ENCODE results near the gene OR10H3.
"Not testable (repeated sequence)": the region's sequence is repeated elsewhere in the genome, so short reads cannot be mapped to it uniquely, and the experiment has no call there.

Gene OR10H3

DNA sequence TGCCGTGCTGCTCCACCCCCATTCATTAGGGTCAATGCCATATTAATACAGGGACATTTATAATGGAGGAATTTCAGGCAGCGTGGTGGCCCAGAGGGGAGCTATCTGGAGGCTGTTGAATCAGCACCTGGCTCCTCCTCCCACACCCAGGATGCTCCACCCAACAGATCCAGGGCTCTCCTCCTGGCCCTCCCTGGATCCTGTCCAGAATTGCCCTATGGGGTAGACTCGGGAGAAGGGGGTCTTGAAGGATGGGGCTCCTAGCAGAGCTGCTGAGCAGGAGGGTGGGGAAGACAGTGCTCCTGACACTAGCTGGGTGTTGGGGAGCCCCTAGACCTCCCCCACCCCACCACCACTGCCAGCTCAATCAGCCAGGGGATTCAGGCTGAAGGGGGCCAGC lies 44.4 kb downstream of the OR10H3 start:
- TF ChIP-seq TOX (CRISPR knock-in tag; IDR thresholded peaks at IDR 0.05; ENCODE audit: borderline replicate concordance) (no peak), CSDC2 (CRISPR knock-in tag; IDR thresholded peaks at IDR 0.05) (no peak), ESRRG (CRISPR knock-in tag; IDR thresholded peaks at IDR 0.05) (no peak), OSR1 (CRISPR knock-in tag; IDR thresholded peaks at IDR 0.05) (no peak), TCF4 (CRISPR knock-in tag; IDR thresholded peaks at IDR 0.05; ENCODE audit: borderline replicate concordance) (no peak), ZC3H10 (CRISPR knock-in tag; IDR thresholded peaks at IDR 0.05) (no peak)
- TF ChIP-seq, protein P1, sequence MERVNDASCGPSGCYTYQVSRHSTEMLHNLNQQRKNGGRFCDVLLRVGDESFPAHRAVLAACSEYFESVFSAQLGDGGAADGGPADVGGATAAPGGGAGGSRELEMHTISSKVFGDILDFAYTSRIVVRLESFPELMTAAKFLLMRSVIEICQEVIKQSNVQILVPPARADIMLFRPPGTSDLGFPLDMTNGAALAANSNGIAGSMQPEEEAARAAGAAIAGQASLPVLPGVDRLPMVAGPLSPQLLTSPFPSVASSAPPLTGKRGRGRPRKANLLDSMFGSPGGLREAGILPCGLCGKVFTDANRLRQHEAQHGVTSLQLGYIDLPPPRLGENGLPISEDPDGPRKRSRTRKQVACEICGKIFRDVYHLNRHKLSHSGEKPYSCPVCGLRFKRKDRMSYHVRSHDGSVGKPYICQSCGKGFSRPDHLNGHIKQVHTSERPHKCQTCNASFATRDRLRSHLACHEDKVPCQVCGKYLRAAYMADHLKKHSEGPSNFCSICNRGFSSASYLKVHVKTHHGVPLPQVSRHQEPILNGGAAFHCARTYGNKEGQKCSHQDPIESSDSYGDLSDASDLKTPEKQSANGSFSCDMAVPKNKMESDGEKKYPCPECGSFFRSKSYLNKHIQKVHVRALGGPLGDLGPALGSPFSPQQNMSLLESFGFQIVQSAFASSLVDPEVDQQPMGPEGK (CRISPR knock-in tag; IDR thresholded peaks at IDR 0.05; ENCODE audit: borderline replicate concordance): no peak
- ATAC-seq: no peak

DNA sequence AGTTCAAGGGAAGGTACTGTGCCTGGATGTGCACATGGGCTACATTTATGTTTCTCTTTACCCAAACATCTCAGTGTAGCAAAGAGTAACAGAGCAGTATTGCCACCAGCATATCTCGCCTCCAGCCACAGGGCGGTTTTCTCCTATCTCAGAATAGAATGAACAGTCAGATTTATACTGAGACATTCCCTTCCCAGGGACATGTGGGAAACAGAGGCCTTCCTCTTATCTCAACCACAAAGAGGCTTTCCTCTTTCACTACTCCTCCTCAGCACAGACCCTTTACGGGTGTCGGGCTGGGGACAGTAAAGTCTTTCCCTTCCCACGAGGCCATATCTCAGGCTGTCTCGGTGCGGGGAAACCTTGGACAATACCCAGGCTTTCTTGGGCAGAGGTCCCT lies 45.1 kb downstream of the OR10H3 start:
- ATAC-seq: not testable (repeated sequence)

DNA sequence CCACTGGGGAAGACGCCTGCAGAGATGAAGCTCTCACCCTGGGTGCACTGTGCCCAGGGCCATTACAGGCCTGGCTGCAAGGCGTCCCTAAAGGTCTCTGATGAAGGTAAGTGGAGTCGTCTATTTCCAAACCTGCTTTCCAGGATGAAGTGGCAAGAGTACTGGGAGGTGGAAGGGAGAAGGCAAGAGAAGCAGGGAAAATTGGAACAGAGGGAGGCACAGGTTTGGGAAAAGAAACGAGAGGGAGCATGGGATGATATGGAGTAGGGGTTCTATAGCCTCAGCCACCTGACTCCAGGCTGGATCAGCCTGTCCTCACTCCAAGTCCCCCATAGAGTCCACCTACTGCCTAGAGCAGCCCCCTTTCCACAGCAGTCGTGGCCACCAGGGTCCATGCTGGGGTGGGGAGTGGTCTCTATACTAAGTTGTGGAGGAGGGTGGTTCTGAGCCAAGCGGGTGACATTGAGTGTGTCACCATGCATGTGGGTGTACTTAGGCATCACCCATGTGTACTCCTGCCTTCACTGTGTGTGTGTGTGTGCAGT lies 49.9 kb downstream of the OR10H3 start, which contains the start of gene OR10H5:
Gene OR10H5, plus strand, starts transcription at position 51 of the 545 bp plus-strand sequence. CDS start 6,388 bp downstream, outside the sequence.
- no peak for TF ChIP-seq TOX (CRISPR knock-in tag; IDR thresholded peaks at IDR 0.05; ENCODE audit: borderline replicate concordance)
- TF ChIP-seq ESRRG (CRISPR knock-in tag; IDR thresholded peaks at IDR 0.05): no peak
- TF ChIP-seq, protein P2, sequence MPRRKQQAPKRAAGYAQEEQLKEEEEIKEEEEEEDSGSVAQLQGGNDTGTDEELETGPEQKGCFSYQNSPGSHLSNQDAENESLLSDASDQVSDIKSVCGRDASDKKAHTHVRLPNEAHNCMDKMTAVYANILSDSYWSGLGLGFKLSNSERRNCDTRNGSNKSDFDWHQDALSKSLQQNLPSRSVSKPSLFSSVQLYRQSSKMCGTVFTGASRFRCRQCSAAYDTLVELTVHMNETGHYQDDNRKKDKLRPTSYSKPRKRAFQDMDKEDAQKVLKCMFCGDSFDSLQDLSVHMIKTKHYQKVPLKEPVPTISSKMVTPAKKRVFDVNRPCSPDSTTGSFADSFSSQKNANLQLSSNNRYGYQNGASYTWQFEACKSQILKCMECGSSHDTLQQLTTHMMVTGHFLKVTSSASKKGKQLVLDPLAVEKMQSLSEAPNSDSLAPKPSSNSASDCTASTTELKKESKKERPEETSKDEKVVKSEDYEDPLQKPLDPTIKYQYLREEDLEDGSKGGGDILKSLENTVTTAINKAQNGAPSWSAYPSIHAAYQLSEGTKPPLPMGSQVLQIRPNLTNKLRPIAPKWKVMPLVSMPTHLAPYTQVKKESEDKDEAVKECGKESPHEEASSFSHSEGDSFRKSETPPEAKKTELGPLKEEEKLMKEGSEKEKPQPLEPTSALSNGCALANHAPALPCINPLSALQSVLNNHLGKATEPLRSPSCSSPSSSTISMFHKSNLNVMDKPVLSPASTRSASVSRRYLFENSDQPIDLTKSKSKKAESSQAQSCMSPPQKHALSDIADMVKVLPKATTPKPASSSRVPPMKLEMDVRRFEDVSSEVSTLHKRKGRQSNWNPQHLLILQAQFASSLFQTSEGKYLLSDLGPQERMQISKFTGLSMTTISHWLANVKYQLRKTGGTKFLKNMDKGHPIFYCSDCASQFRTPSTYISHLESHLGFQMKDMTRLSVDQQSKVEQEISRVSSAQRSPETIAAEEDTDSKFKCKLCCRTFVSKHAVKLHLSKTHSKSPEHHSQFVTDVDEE (CRISPR knock-in tag; IDR thresholded peaks at IDR 0.05): no peak
- no peak for TF ChIP-seq OSR1 (CRISPR knock-in tag; IDR thresholded peaks at IDR 0.05)
- ATAC-seq: no peak

DNA sequence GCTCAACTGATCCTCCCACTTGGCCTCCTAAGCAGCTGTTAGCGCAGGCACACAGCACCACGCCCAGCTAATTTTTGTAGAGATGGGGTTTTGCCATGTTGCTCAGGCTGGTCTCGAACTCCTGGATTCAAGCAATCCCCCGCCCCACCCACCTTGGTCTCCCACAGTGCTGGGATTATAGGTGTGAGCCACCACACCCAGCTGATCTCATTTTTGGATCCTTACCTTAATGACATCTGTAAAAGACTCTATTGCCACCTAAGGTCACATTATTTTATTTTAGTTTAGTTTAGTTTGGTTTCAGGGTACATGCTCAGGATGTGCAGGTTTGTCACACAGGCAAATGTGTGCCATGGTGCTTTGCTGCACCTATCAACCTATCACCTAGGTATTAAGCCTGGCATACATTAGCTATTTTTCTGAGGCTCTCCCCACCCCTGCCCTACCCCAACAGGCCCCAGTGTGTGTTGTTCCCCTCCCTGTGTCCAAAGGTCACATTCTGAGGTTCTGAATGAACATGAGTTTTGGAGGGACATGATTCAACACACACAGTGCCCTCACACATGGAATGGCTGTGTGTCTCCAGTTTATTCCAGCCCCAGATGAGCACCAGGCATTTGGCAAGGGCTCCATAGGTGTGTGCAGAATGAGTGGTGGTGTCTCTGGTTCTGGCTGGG lies 50.9 kb downstream of the OR10H3 start:
- ATAC-seq: no peak

DNA sequence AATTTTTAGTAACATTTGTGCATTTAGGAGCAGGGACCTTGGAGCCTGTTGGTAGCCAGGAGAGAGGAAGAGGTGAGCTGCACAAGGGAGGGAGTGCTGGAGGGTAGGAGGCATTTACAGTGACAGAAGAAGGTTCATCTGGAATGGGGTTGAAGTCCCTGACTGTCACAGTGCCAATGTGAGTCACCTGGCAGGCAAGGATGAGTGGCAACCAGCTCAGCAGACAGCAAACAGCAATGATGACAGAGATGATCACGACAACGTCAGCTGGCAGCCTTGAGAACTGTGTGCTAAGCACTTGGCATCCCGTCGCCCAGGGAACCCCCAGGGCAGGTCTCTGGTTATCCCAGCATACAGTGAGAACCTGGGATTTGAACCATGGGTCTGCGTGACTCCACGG lies 52.3 kb downstream of the OR10H3 start:
- no peak for ATAC-seq
- TF ChIP-seq ZC3H10 (CRISPR knock-in tag; IDR thresholded peaks at IDR 0.05) (no peak), ESRRG (CRISPR knock-in tag; IDR thresholded peaks at IDR 0.05) (no peak), CSDC2 (CRISPR knock-in tag; IDR thresholded peaks at IDR 0.05) (no peak), SNAI2 (CRISPR knock-in tag; IDR thresholded peaks at IDR 0.05) (no peak), BACH2 (CRISPR knock-in tag; IDR thresholded peaks at IDR 0.05; ENCODE audit: borderline replicate concordance) (no peak), TOX (CRISPR knock-in tag; IDR thresholded peaks at IDR 0.05; ENCODE audit: borderline replicate concordance) (no peak), TCF4 (CRISPR knock-in tag; IDR thresholded peaks at IDR 0.05; ENCODE audit: borderline replicate concordance) (no peak), ZFP30 (CRISPR knock-in tag; IDR thresholded peaks at IDR 0.05) (no peak), PPARA (CRISPR knock-in tag; IDR thresholded peaks at IDR 0.05; ENCODE audit: borderline replicate concordance) (no peak), ZNF8 (CRISPR knock-in tag; IDR thresholded peaks at IDR 0.05) (no peak), ISL1 (CRISPR knock-in tag; IDR thresholded peaks at IDR 0.05) (no peak)
- TF ChIP-seq, protein P1 (CRISPR knock-in tag; IDR thresholded peaks at IDR 0.05; ENCODE audit: borderline replicate concordance): no peak
- TF ChIP-seq, protein P3, sequence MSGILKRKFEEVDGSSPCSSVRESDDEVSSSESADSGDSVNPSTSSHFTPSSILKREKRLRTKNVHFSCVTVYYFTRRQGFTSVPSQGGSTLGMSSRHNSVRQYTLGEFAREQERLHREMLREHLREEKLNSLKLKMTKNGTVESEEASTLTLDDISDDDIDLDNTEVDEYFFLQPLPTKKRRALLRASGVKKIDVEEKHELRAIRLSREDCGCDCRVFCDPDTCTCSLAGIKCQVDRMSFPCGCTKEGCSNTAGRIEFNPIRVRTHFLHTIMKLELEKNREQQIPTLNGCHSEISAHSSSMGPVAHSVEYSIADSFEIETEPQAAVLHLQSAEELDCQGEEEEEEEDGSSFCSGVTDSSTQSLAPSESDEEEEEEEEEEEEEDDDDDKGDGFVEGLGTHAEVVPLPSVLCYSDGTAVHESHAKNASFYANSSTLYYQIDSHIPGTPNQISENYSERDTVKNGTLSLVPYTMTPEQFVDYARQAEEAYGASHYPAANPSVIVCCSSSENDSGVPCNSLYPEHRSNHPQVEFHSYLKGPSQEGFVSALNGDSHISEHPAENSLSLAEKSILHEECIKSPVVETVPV (CRISPR knock-in tag; IDR thresholded peaks at IDR 0.05): no peak
- TF ChIP-seq, protein P4, sequence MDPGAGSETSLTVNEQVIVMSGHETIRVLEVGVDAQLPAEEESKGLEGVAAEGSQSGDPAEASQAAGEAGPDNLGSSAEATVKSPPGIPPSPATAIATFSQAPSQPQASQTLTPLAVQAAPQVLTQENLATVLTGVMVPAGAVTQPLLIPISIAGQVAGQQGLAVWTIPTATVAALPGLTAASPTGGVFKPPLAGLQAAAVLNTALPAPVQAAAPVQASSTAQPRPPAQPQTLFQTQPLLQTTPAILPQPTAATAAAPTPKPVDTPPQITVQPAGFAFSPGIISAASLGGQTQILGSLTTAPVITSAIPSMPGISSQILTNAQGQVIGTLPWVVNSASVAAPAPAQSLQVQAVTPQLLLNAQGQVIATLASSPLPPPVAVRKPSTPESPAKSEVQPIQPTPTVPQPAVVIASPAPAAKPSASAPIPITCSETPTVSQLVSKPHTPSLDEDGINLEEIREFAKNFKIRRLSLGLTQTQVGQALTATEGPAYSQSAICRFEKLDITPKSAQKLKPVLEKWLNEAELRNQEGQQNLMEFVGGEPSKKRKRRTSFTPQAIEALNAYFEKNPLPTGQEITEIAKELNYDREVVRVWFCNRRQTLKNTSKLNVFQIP (CRISPR knock-in tag; IDR thresholded peaks at IDR 0.05; ENCODE audit: borderline replicate concordance, low read depth): no peak

More for the DNA sequence above, 50.9 kb downstream of the OR10H3 start:
- TF ChIP-seq GLIS3 (CRISPR knock-in tag; IDR thresholded peaks at IDR 0.05): no peak
- TF ChIP-seq, protein P4 (CRISPR knock-in tag; IDR thresholded peaks at IDR 0.05; ENCODE audit: borderline replicate concordance, low read depth): no peak
- TF ChIP-seq, protein P3 (CRISPR knock-in tag; IDR thresholded peaks at IDR 0.05): no peak
